Panc1 (cell line): ENCODE measurements around the gene TBC1D2B. TPM values are rescaled to one million over a fixed set of nuclear protein-coding genes. Genes with fewer than 3 reads are reported as not detected.
A peak's percentile ranks its signal among the peaks of the same experiment; 100 is the strongest.
"Not testable (repeated sequence)": the region's sequence is repeated elsewhere in the genome, so short reads cannot be mapped to it uniquely, and the experiment has no call there.

Experiments used
- ATAC-seq: fragments of 200-7000 bp; cut with Tn5 transposase; 2 replicates; pipeline ENCODE4 v1.9.1; 2020; ENCODE audit warnings: mild to moderate bottlenecking, moderate library complexity
- BruUV-seq: library from RNA; stranded (reverse); fragments of 400-500 nt; replicated peaks from 2 replicates; lab custom pipeline; 2021; lab: Mats Ljungman, UMichigan
- CTCF ChIA-PET: fragments of 300-600 bp; sonication (Branson Sonifier 250); formaldehyde crosslinking; loops from one replicate; lab custom pipeline; 2022; ENCODE audit warnings: antibody characterized with exemption; lab: Charles Lee
- POLR2A ChIA-PET: fragments of 300-600 bp; sonication (Branson Sonifier 250); formaldehyde crosslinking; loops from one replicate; lab custom pipeline; 2022; ENCODE audit warnings: antibody characterized with exemption; lab: Charles Lee
- DNase-seq: peaks from one replicate; pipeline ENCODE4 v3.0.0-alpha.2; 2010; ENCODE audit warnings: low read depth, low spot score
- H3K27ac ChIP-seq: 2 replicates; pipeline ENCODE4 v1.5.1; 2011; ENCODE audit warnings: mild to moderate bottlenecking, low read length, inconsistent platforms
- H3K27me3 ChIP-seq: fragments of 200-500 bp; sonication (Bioruptor generic); 2 replicates; pipeline ENCODE4 v1.6.0; 2014; ENCODE audit warnings: low read length, inconsistent platforms; ENCODE audit not compliant: control insufficient read depth, insufficient read depth
- H3K36me3 ChIP-seq: fragments of 200-500 bp; sonication (Bioruptor generic); 2 replicates; pipeline ENCODE4 v1.5.1; 2014; ENCODE audit warnings: inconsistent platforms, mild to moderate bottlenecking, low read length, moderate library complexity; ENCODE audit not compliant: control insufficient read depth, insufficient read depth
- H3K4me1 ChIP-seq: 2 replicates; pipeline ENCODE4 v1.5.1; 2011; ENCODE audit warnings: inconsistent platforms, mild to moderate bottlenecking, low read length, moderate library complexity; ENCODE audit not compliant: control insufficient read depth, insufficient read depth
- H3K4me3 ChIP-seq, 2 experiments: 2 replicates each; pipeline ENCODE4 v1.5.1; 2011 to 2012; ENCODE audit warnings: low read depth in 2 of 2, low read length in 2 of 2, mild to moderate bottlenecking in 2 of 2, inconsistent platforms in 1 of 2, moderate library complexity in 1 of 2
- H3K9me3 ChIP-seq: fragments of 200-500 bp; sonication (Bioruptor generic); 2 replicates; pipeline ENCODE4 v1.5.1; 2014; ENCODE audit warnings: low read depth, mild to moderate bottlenecking, inconsistent platforms, low read length, moderate library complexity; ENCODE audit not compliant: control insufficient read depth, insufficient read depth
- POLR2AphosphoS5 ChIP-seq: IDR thresholded peaks from 2 replicates; pipeline ENCODE4 v1.6.1; 2012; ENCODE audit warnings: mild to moderate bottlenecking, low read depth, low read length, moderate library complexity
- SIN3A ChIP-seq: IDR thresholded peaks from 2 replicates; pipeline ENCODE4 v1.6.1; 2012; ENCODE audit warnings: low read depth, mild to moderate bottlenecking, low read length, moderate library complexity, borderline replicate concordance; ENCODE audit not compliant: insufficient read depth
- TCF7L2 ChIP-seq: IDR thresholded peaks from 2 replicates; pipeline ENCODE4 v1.6.1; 2011; ENCODE audit warnings: mild to moderate bottlenecking, low read depth, low read length, inconsistent platforms
- in situ Hi-C: cut with HindIII; loops from 2 replicates; pipeline ENCODE4 v1.10.0; 2016; ENCODE audit warnings: low sequenced_read_pairs, low pct_unique_long_range_greater_than_20kb
- intact Hi-C: fragments of 100-400 bp; cut with micrococcal nuclease; formaldehyde crosslinking; loops from one replicate; pipeline ENCODE4 v1.10.0; 2022; ENCODE audit not compliant: unreplicated experiment
- total RNA-seq: library from RNA; stranded (reverse); gene quantifications from one replicate; pipeline ENCODE4 v1.2.1, GENCODE V29; 2021; ENCODE audit not compliant: unreplicated experiment
- TF ChIP-seq, protein P1 (sequence below): fragments of 450-650 bp; IDR thresholded peaks from 2 replicates; pipeline ENCODE4 v1.5.1; 2017; ENCODE audit warnings: mild to moderate bottlenecking
- TF ChIP-seq, protein P2 (sequence below), 2 experiments: IDR thresholded peaks; 2 replicates each; pipeline ENCODE4 v1.6.1; 2011 to 2012; ENCODE audit warnings: low read depth in 2 of 2, control low read depth in 1 of 2, low read length in 1 of 2, mild to moderate bottlenecking in 1 of 2, moderate library complexity in 1 of 2; ENCODE audit not compliant: insufficient read depth in 1 of 2

The TBC1D2B gene
- total RNA-seq, 1 experiment from 2014 or later: 59.3 TPM

GRCh38 chr15:77995537-77995918 lies 82.0 kb downstream of the TBC1D2B start:
- H3K27ac ChIP-seq, H3K27me3 ChIP-seq, in situ Hi-C loops, H3K9me3 ChIP-seq, ATAC-seq, H3K36me3 ChIP-seq, BruUV-seq, H3K4me3 ChIP-seq, DNase-seq, intact Hi-C loops: not testable (repeated sequence)
- CTCF ChIA-PET: interaction anchor here (0.6 kb wide), 1 partner anchor 118 kb away, joined by 5 read pairs; no protein-coding TSS in a partner anchor
- POLR2A ChIA-PET: interaction anchor here (0.6 kb wide), 1 partner anchor 154 kb away, joined by 4 read pairs; the partner anchor contains the start of gene IDH3A
- peaks cover 40% of the 10 kb centered on the region for H3K4me1 ChIP-seq

DNA sequence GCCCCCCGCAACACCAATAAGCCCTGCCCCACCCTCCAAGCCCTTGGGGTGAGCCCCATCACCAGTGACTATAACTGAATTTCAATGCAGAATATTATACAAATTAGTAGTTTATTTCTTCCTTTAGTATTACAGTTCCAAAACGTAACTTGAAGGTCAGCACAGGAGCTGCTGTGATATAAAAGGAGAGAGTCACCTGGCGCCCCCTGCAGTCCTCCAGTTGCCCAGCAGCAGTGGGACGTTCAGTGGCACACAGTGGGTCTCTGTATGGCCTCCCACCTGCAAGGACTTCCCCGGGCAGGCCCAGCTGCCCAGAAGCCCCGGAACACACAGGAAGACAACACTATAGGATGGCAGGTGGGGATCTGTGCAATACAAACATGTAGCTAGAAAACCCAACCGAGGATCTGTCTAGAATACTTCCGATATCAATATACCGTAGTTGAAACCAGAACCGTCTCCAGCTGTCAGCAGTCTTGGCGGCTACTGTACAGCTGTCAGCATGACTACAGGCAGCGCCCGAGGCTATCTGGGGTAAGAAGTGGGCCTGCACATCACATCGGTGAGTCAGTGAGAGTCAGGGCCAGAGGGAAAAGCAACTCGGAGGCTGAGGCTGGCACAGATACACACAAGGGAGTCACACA lies 82.5 kb downstream of the TBC1D2B start:
- H3K4me3 ChIP-seq, BruUV-seq, in situ Hi-C loops, H3K27me3 ChIP-seq, H3K36me3 ChIP-seq, H3K27ac ChIP-seq, H3K9me3 ChIP-seq, DNase-seq, intact Hi-C loops: not testable (repeated sequence)
- peak; percentile 25; the same call in 1 of the 2 replicates for ATAC-seq
- peaks cover 45% of the 10 kb centered on the region for H3K4me1 ChIP-seq
- ChIA-PET POLR2A (interaction anchor here (0.6 kb wide), 1 partner anchor 154 kb away, joined by 4 read pairs; the partner anchor contains the start of gene IDH3A), CTCF (interaction anchor here (0.6 kb wide), 1 partner anchor 119 kb away, joined by 5 read pairs; no protein-coding TSS in a partner anchor)

GRCh38 chr15:77993970-77994693 lies 83.4 kb downstream of the TBC1D2B start:
- DNase-seq: peak; percentile 45
- TF ChIP-seq TCF7L2 (0 out of 2 replicates have a peak, but pooled peaks have one; percentile 27), POLR2AphosphoS5 (peak; percentile 41; the same call in 1 of the 2 replicates)
- H3K4me3 ChIP-seq, intact Hi-C loops, CTCF ChIA-PET, H3K27me3 ChIP-seq, in situ Hi-C loops, H3K9me3 ChIP-seq, BruUV-seq, H3K36me3 ChIP-seq, POLR2A ChIA-PET: not testable (repeated sequence)
- H3K4me1 ChIP-seq: peaks cover 49% of the 10 kb centered on the region
- H3K27ac ChIP-seq: peak overlapping the region; percentile 82
- ATAC-seq: peak; percentile 87

DNA sequence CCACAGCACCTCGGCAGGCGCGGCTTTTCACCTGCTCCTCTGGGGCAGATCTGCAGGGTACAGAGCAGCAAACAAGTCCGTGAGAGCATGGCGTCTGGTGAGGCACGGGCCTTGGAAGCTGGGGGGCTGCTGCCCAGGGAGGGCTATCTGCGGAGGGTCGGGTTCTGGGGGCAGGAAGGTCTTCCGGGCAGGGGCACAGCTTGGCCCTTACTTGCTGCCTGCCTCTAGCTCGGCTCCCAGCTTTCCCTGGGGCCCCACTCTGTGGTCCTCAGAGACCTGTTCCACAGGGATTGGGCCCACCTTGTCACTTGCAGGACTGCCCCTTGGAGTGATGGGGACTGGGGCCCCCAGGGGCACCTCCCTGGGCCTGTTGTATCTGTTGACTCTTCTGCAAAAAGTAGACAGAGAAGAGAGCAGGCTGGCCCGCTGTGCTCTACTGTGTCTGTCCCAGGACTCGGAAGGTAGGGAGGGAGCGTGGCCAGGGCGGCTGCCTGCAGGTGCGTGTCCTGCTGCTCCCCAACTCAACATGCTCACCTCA lies 84.1 kb downstream of the TBC1D2B start:
- ChIA-PET POLR2A (no interaction called here), CTCF (no interaction called here)
- no peak overlapping the region for H3K4me3 ChIP-seq
- TF ChIP-seq SIN3A (no peak), POLR2AphosphoS5 (no peak), TCF7L2 (no peak)
- TF ChIP-seq, protein P1, sequence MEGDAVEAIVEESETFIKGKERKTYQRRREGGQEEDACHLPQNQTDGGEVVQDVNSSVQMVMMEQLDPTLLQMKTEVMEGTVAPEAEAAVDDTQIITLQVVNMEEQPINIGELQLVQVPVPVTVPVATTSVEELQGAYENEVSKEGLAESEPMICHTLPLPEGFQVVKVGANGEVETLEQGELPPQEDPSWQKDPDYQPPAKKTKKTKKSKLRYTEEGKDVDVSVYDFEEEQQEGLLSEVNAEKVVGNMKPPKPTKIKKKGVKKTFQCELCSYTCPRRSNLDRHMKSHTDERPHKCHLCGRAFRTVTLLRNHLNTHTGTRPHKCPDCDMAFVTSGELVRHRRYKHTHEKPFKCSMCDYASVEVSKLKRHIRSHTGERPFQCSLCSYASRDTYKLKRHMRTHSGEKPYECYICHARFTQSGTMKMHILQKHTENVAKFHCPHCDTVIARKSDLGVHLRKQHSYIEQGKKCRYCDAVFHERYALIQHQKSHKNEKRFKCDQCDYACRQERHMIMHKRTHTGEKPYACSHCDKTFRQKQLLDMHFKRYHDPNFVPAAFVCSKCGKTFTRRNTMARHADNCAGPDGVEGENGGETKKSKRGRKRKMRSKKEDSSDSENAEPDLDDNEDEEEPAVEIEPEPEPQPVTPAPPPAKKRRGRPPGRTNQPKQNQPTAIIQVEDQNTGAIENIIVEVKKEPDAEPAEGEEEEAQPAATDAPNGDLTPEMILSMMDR: no peak
- TF ChIP-seq, protein P2, sequence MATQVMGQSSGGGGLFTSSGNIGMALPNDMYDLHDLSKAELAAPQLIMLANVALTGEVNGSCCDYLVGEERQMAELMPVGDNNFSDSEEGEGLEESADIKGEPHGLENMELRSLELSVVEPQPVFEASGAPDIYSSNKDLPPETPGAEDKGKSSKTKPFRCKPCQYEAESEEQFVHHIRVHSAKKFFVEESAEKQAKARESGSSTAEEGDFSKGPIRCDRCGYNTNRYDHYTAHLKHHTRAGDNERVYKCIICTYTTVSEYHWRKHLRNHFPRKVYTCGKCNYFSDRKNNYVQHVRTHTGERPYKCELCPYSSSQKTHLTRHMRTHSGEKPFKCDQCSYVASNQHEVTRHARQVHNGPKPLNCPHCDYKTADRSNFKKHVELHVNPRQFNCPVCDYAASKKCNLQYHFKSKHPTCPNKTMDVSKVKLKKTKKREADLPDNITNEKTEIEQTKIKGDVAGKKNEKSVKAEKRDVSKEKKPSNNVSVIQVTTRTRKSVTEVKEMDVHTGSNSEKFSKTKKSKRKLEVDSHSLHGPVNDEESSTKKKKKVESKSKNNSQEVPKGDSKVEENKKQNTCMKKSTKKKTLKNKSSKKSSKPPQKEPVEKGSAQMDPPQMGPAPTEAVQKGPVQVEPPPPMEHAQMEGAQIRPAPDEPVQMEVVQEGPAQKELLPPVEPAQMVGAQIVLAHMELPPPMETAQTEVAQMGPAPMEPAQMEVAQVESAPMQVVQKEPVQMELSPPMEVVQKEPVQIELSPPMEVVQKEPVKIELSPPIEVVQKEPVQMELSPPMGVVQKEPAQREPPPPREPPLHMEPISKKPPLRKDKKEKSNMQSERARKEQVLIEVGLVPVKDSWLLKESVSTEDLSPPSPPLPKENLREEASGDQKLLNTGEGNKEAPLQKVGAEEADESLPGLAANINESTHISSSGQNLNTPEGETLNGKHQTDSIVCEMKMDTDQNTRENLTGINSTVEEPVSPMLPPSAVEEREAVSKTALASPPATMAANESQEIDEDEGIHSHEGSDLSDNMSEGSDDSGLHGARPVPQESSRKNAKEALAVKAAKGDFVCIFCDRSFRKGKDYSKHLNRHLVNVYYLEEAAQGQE (IDR thresholded peaks at IDR 0.05; ENCODE audit: insufficient read depth in 1 of 2, low read depth in 2 of 2, low read length in 1 of 2): no peak
- H3K27ac ChIP-seq: peak overlapping the region; percentile 82
- H3K27me3 ChIP-seq: no peaks in the 10 kb centered on the region
- no peaks in the 10 kb centered on the region; the same call in 1 of the 2 replicates for H3K36me3 ChIP-seq
- no peaks in the 10 kb centered on the region for H3K9me3 ChIP-seq
- in situ Hi-C loops (no loop called here), intact Hi-C loops (no loop called here)
- ATAC-seq (peak; percentile 27), DNase-seq (no peak)
- BruUV-seq: no TSS peak
- H3K4me1 ChIP-seq: peaks cover 49% of the 10 kb centered on the region
